CD1c-positive myeloid dendritic cell (primary cell): ENCODE data around the gene NANP.

Experiments
- DNase-seq: peaks from one replicate; pipeline ENCODE4 v3.0.0-alpha.2; 2016; ENCODE audit errors: extremely low spot score

The NANP gene

DNA sequence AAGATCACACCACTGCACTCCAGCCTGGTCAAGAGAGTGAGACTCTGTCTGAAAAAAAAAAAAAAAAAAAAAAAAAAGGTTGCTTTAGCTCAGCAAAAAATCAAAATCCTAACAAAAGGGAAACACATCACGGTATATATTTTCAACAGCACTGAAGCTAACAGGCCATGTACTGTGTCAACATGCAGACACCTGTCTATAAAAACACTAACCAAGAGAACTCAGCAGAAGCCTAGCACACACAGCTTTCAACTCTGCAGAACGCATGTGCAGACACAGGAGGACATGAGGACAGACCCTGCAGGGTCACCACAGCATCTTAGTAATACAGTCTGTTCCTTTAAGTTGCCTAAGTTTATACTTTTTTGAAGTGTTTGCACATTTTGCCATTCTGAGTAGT is 52.0 kb downstream of the NANP start:
- no peak for DNase-seq

DNA sequence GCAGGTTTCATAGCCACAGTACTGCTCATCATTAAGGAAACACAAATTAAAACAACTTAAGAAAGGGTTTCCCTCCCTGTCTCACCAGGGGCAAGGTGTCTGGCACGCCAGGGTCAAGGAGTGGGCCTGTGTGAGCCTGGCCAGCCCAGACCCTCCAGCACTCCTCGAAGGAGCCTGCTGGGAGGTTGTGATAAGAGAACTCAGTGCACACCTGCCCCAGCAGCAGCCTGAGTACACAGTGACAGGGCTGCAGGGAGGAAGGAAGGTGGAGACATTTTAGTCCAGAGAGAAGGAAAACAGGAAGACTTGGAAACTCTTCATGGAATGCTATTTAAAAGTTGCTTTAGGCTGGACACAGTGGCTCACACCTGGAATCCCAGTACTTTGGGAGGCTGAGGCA is 52.6 kb downstream of the NANP start:
- no peak for DNase-seq

DNA sequence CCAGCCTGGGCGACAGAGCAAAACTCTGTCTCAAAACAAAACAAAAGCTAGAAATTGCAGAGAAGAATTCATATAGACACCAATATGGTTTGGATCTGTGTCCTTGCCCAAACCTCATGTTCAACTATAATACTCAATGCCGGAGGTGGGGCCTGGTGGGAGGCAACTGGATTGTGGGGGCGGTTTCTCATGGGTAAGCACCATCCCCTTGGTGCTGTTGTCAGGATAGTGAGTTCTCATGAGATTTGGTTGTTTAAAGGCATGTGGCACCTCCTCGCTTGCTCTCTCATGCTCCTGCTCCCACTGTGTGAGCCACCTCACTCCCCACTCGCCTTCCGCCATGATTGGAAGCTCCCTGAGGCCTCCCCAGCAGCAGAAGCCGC is 53.7 kb downstream of the NANP start:
- DNase-seq: no peak

DNA sequence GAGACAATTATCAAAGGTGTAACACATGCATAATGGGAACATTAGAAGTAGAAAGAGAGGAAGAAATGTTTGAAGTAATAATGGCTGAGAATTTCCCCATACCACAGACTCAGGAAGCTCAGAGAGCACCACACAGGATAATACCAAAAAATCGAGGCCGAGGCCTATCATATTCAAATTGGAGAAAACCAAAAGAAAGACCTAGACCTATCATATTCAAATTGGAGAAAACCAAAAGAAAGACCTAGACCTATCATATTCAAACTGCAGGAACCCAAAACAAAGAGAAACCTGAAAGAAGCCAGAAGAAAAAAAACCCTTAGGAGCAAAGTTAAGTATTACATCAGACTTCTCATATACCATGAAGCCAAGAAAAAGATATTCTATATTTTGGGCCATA is 56.5 kb downstream of the NANP start:
- DNase-seq: no peak

DNA sequence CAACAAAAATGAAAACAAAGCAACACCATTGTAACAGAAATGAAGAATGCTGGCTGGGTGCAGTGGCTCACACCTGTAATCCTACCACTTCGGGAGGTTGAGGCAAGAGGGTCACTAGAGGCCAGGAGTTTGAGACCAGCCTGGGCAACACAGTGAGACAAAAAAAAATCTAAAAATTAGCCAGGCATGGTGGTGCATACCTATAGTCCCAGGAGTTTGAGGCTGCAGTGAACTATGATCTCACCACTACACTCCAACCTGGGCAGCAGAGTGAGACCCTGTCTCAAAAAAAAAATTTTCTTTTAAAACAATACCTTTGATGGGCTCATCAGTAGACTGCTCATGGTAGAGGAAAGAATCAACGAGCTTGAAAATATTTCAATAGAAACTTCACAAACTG is 57.0 kb downstream of the NANP start:
- no peak for DNase-seq

DNA sequence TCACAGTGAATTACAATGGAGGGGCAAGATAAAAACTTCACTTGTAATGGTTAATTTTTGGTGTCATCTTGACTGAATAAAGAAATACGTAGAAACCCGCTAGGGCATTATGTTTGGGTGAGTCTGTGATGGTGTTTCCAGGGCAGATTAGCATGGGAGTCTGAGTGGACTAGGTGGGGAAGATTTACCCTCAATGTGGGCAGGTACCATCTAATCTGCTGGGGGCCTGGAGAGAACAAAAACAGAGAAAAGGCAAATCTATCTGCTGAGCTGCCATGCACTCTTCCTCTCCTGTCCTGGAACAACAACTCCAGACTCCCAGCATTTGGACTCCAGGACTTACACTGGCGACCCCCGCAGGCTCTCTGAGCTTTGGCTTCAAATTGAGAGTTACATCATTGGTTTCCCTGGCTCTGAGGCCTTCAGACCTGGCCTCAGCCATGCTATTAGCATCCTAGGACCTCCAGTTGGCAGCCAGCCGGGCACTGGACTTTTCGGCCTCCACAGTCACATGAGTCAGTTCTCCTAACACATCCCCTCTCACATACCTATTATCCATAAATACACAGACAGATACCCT is 58.1 kb downstream of the NANP start:
- no peak for DNase-seq

DNA sequence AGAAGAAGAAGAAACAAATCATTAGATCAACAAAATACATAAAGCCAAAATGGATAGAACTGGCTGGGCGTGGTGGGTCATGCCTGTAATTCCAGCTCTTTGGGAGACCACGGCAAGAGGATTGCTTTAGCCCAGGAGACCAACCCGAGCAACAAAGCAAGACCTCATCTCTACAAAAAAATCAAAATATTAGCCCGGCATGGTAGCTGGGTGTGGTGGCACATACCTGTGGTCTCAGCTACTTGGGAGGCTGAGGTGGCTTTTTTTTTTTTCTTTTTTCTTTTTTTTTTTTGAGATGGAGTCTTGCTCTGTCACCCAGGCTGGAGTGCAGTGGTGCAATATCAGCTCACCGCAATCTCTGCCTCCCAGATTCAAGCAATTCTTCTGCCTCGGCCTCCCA is 59.9 kb downstream of the NANP start:
- DNase-seq: no peak

DNA sequence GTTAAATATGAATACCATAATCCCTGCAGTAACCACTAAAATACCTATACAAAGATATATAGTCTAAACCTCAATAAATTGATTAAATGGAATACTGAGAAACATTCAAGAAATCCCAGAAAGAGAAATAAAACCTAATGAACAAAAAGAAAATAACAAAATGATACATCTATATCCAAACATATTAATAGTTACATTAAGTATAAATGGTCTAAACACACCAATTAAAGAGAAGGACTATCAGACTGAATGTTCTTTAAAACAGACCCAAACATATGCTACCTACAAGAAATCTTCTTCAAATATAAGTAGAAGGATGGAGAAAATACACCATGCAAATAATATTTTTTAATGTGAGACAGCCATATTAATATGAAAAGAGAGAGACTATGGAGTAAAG is 60.5 kb downstream of the NANP start:
- DNase-seq: no peak
